SKM-1 treated with dmso at 0.1 percent for 144 hours (cell line): ENCODE data around the gene NCS1.

Experiments
- DNase-seq: peaks from one replicate; lab custom pipeline; 2025; ENCODE audit not compliant: unreplicated experiment; lab: John Stamatoyannopoulos, UW

NCS1 gene

DNA sequence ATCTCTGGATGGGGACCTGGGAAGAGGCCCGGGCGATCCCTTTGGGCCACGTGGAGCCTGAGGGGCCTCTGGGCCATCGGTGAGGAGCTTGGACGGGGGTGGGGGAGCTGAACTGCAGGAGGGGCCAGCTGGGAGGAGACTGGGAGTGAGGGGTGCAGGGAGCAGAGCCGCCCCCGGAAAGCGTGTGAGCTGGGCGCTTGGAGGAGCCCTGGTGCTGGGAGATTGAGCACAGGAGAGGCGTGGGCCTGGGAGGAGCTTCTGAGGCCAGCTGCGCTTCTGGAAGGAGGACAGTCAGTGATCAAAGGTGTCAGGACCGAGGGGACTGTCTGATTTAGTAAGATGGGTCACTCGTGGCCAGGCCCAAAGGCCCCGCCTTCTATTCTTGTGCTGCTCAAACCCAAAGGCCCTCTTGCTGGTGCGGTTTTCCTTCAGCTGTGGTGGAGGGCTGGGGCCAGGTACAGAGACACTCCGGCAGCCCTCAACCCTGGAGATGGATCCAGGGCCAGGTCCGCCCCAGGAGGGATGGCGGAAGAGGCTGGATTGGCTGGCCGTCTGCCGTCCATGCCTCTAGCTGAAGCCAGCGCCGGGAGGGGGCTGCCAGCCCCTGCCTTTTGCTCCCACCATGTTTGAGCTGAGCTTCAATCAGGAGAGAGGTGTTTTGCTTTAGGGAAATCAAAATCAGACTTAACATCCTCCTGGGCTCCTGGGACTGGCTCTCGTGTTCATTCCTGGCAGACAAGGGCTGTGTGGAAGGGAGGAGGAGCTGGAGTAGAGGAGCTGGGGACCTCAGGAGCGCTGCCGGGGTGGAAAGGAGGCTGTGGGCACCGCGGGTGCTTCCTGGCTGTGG lies 21.6 kb downstream of the NCS1 start:
- no peak for DNase-seq

DNA sequence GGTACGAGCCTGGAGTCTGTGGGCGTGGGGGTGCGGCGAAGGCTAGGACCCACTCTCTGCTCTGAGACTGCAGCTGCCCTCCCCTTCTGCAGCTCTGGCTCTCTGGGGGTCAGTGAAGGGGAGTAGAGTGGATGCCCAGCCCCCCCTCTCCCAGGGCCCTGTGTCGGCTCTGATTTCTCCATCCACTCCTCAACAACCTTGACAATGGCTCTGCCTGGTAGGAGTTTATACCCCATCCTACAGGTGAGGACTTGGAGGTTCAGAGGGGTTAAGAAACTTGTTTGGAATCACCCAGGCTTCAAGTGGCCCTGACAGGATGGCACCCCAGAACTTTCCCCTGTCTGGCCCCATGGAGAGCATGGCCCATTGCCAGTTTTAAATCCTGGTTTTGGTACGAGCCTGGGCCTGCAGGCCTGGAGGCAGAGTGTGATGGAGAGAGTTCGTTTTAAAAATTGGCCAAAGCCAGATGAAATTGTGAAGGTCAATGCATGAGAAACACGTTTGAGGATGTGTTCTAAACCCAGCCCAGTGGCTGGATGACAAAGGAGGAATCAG lies 22.3 kb downstream of the NCS1 start:
- DNase-seq = no peak

DNA sequence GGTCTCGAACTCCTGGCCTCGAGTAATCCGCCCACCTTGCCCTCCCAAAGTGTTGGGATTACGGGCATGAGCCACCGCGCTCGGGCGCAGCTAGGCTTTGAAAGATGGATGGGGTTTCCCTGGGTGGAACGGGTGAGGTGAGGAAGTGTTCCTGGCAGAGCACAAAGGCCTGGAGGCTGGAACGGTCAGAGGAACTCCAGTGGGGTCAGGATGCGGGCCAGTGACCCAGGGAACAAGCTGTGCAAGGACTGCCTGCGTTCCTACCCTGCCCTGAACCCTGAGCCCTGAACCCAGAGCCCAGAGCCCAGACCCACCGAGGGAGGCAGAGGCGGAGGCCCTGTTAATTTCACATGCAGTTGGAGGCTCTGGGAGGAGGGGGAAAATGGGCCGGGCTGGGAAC lies 23.4 kb downstream of the NCS1 start:
- DNase-seq = no peak

DNA sequence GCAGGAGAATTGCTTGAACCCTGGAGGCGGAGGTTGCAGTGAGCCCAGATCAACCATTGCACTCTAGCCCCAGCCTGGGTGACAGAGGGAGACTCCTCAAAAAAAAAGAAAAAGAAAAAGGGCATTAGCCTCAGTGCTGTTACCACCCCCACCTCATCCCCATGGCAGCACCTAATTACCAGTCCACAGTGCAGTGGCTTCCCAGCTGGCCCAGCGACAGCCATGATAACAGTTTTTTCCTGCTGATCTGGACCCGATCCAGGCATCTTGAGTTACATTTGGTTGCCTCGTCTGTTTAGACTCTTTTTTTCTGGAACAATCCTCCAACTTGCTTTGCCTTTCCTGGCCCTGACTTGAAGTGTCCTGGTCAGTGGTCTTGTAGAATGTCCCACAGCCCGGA lies 24.4 kb downstream of the NCS1 start:
- no peak for DNase-seq

DNA sequence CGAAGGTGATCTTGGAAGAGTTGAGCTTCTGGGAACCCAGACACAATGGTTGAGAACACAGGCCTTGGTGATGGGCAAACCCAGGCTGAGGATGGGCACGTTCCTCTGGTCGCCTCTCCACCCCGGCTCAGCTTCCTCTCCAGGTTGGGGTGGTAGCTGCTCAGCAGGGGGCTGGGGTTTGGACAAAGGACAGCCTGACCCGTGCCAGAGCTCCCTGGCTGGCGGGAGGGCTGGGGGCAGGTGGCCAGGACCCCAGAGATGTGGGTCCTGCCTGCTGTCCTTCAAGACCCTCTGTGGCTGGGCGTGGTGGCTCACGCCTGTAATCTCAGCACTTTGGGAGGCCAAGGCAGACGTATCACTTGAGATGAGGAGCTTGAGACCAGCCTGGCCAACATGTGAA lies 25.2 kb downstream of the NCS1 start:
- DNase-seq = no peak

DNA sequence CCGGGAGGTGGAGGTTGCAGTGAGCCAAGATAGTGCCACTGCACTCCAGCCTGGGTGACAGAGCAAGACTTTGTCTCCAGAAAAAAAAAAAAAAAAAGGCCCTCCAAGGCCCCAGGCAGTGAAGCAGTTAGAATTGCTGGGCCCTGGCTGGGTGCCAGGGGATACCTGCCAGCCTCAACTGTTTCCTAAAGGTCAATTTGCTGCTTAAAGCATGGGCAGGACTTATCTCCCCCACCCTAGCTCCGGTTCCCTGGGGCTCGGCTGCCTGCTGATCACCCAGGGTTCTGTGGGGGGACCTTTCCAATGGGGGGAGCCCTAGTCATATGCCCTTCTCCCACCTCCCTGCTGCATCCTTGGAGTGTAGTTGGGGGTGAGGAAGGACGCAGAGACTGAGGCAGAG lies 25.7 kb downstream of the NCS1 start:
- DNase-seq = no peak

DNA sequence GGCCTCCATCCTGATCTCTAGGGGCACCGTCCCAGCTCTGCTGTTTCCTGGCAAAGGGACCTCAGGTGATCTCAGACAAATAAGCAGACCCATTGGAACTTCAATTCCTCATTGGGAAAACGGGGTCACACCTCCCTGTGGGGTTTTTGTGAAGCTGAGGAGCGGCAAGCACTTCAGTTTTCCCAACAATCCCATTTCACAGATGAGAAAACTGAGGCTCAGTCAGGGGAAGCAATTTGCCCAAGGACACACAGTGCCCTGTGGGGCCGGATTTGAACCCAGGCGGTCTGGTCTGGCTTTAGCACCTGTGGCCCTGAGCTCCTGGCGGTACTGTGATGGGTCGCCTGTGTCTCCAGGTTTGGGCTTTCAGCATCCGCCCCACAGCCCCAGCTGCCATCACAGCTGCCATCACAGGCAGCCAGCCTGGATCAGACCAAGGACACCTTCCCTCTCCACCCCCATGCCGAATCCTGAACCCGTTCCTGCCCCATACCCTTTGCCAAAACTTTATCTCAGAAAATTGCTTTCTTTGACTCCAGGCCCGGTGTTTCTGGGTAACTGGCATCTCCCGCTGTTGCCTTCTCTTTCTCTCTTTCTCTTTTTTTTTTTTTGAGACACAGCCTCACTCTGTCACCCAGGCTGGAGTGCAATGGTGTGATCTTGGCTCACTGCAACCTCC lies 26.4 kb downstream of the NCS1 start:
- DNase-seq = no peak

DNA sequence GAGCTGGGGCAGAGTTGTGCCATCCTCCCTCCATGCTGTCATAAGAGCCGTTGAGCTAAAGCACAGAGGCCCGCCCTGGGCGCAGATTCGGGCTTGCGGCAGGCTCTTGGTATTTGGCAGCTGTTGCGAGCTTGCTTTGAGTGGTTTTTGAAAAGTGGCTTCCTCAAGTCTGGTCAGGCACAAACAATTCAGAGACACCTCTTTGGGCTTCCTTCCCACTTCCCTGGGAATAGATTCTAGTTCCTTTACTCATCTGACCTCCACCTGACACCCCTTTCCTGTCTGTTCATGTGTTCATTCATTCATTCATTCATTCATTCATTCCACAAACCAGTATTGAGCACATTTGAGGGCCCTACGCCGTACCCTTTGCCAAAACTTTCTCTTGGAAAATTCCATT lies 27.4 kb downstream of the NCS1 start:
- DNase-seq = no peak

DNA sequence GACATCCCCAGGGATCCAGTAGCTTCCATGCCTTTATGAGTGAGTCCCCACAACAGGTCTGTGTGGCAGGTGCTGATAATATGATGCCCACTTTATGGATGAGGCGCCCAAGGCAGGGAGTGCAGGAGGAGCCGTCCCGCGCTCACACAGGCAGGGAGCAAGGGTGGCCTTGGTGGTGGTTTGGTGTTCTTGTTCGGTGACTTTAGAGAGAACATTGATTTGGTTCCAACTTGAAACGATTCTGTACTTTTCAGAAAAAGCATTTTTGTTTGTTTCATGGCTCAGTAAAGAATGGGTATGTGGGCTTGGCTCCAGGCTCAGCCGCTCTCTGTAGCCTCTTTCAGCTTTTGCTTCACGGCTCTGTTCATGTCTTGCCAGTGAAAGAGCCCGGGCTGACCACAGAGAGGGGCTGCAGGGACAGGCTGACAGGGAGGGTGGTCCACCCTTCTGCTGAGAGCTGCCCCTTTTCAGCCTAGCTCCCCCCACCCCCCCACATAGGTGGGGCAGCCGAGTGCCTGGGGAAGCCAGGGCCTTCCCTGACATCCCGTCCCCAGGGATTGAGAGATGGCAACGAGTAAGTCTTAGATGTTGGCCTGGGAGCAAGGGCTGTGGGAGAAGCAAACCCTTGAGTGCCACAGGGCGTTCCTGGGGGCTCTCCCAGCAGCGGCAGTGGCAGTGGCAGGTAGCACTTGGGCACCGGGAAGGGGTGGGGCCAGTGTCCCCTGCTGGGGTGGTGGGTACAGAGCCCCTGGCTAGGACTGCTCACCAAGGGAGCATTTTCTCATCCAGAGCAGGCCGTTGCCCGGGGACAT lies 28.0 kb downstream of the NCS1 start:
- DNase-seq = no peak

DNA sequence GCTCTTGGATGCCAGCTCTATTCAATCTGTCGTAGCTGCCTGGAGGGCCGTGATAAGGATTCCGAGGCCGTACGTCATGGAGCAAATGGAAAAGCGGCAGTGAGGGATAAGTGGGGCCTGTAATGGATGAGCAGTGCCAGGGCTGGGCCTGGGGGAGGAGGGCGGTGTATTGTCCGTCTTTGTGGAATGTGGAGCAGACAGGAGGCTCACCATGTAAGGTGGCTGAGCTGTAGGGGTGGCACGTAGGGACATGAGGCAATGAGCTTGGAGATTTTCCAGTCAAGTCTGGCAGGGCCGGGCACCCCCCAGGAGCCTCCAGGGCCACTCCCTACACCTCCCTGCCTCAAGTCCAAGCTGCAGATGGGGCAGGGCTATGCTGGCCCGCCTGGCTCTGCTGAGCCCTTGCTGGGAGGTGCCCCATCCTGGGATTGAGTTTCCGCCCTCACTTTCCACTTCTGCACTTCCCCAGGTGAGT lies 29.2 kb downstream of the NCS1 start:
- DNase-seq = no peak

DNA sequence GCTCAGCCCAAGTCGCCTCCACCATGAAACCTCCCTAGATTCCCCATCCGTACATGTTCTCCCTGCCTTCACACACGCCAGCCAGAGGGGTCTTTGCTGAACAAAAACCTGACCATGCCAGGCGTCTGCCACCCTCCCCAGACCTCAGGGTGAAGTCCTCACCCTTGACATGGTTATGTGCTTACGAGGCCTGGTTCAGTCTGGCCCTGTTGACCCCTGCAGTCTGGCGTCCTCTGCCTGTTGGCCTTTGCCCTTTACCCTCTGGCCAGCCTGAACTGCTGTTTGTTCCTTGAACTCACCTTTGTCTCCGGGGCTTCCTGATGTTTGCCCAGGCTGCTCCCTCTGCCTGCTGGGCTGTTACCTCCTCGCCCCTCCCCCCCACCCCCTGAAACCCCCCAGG lies 29.8 kb downstream of the NCS1 start:
- no peak for DNase-seq

DNA sequence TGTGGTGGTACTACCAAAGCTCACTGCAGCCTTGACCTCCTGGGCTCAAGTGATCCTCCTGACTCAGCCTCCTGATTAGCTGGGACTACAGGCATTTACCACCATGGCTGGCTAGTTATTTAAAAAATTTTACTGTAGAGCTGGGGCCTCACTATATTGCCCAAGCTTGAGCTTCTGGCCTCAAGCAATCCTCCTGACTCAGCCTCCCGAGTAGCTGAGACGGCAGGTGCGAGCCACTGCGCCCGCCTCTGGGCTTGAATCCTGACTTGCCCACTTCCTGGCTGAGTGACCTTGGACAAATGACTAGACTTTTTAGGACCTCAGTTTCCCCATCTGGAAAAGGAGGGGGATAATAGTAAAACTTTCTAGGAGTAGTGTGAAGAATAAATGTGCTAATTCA lies 32.1 kb downstream of the NCS1 start:
- no peak for DNase-seq

DNA sequence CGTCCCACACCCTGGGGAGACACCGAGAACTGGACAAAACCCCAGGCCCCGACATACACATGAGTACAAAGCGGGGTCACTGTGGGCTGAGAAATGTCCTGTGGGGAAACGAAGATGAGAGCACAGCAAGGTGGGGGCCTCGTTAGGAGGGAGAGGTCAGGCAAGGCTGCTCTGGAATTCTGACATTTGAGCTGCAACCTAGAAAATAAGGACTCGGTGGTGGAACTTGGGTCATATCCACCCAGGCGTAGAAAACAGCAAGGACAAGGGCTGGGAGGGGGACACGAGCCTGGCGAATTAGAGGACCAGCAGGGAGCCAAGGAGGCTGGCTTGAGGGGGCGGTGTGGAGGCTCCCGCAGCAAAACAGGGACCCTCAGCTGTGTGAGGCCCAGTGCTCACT lies 32.8 kb downstream of the NCS1 start:
- DNase-seq = no peak

DNA sequence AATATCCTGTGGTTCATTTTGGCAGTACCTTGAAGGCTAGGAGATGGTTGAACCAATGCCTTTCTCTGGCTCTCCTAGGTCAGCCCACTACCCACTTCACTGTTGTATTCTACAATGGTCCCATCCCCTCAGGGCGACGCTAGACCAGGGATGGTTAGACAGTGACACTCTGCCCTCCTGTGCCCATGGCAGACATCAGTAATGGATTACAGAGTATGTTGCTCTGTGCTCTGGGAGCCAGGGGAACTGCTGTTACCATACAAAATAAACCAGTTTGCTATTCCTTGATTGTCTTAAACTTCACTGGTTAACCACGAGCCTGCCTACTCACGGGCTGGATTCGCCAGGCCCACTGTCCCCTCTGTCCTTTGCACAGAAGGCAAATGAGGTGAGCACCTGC lies 33.7 kb downstream of the NCS1 start:
- no peak for DNase-seq

DNA sequence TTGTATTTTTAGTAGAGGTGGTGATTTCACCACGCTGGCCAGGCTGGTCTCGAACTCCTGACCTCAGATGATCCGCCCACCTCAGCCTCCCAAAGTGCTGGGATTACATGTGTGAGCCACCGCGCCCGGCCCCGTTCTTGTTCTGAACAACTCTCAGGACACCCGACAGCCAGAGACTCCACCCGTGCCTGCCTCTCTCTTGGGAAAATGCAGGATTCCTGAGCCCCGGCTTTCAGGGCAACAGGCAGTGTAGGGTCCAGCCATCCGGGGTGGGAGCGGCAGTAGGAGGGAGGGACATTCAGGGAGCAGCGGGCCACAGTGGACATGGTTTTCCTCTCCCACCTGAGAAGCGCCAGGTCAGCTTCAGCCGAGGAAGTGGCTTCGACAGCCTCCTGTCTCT lies 34.4 kb downstream of the NCS1 start:
- DNase-seq = no peak

DNA sequence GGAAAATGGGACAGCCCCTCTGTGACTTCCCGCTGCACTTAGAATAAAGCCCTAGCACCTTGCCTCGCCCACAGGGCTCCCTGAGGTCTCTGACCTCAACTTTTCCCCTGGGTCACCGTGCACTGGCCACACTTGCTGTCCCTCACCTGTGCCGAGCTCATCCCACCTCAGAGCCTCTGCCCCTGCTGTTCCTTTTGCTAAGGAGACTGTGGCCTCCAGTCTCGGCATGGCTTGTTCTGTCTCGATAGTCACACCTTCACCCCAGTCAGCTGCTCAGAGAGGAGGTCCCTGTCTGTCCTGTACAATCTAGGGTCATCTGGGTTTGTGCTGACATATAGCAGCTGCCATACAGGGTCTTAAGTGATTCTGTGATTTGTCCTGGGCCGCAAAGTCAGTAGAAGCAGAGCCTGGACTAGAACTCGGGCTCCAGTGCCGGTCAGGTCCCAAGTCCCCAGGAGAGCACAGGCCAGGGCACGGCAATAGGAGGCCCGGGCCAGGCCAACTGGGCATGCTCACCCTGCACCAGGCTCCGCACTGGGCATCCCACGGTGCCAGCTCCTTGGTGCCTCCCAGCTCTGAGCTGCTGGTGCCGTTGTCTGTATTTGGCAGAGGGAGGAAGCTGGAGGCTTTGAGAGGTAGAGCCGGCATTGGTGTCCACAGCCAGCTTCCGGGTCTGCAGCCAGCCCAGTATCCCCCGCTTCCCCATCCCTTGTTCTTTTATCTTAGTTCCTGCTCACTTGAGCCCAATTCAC lies 35.2 kb downstream of the NCS1 start:
- no peak for DNase-seq

DNA sequence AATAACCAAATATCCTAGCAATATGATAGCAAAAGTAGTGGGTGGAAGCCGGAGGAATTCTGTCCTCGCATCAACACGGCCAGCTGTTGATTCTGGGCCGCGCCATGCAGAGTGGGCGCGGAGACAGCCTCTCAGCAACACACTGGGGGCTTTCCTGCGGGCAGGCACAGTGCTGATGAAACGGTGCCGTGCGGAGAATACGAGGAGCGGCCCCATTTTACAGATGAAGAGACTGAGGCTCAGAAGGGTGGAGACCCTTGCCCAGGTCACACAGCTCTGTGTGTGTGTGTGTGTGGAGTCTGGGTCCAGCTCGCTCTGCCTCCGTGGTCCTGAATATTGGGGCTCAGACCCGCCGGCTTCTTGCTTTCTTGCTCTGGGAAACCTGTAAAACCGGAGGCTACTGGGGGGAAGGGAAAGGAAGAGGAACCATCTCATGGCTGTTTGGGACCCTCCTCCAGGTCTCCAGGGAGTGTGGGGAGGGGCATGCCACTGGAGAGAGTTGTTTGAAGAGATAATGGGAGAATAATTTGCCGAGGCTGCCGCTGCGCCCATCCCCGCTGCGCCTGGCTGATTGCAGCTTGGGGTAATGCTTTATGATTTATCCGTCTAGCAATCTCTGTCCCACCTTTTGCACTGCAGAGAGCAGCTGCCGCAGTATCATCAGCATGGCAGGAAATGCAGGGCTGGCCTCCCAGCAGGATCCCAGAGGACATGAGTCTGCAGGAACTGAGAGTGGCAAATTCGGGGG lies 36.6 kb downstream of the NCS1 start:
- DNase-seq = no peak

DNA sequence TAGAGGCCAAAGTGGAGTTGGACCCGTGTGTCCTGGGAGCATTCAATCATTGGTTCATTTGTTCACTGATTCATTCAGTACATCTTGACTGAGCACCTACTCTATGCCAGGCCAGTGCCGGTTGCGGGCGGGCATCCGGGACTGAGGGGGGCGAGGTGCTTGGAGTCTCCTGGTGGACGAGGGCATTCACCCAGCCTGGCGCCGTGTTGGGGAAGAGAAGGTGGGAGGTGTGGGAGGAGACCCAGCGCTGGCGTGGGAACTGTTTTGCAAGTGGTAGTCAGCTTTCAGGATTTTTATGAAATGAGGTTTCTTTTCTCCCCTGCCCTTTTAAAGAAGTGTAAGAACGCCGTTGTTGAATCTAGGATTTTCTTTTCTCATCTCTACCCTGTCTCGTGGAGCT lies 37.2 kb downstream of the NCS1 start:
- DNase-seq = no peak

DNA sequence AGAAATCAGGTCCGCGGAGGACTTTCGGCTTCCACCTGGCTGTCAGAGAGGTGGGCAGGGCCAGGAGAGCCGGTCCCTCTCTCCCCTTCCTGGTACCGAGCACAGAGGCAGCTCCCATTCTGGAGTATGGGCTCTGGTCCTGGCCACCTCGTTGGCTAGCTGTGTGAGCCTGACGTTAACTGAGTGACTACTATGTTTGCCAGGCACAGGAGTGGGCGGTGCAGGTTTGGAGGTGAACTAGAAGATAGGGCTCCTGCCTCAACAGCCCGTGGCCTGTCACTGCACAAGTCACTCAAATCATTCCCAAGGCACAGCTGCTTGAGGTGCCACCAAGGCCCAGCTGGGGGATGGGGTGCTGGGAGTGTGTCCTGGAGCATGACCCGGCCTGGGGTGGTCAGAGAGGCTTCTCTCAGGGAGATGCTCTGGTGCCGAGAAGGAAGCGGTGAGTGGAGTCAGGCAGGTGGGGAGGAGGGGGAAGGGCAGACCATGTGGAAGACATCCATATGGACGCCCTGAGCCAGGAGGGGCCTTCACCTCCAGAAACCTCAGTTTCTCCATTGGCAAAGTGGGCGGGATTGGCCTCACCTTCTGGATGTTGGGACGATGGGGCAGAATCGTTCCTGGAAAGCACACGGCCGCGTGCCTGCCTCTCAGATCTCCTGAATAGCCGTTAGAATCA lies 39.5 kb downstream of the NCS1 start:
- DNase-seq = no peak
